SK-N-SH treated with all-trans-retinoic acid at 6 μM for 48 hours (cell line): ENCODE data around the gene KIAA1549.

Source experiments
- ARNTL ChIP-seq: fragments of 450-650 bp; formaldehyde crosslinking; IDR thresholded peaks from 2 replicates; pipeline ENCODE4 v1.5.0; 2020; ENCODE audit warnings: low read depth, mild to moderate bottlenecking, moderate library complexity, borderline replicate concordance
- BACH2 ChIP-seq: fragments of 250-450 bp; sonication (Bioruptor Pico); IDR thresholded peaks from 2 replicates; pipeline ENCODE4 v1.9.0; 2021; ENCODE audit warnings: mild to moderate bottlenecking, borderline replicate concordance
- ESRRG ChIP-seq: fragments of 250-450 bp; sonication (Bioruptor Pico); IDR thresholded peaks from 2 replicates; pipeline ENCODE4 v1.6.1; 2021; ENCODE audit warnings: mild to moderate bottlenecking
- ISL1 ChIP-seq: fragments of 250-450 bp; sonication (Bioruptor Pico); IDR thresholded peaks from 2 replicates; pipeline ENCODE4 v2.1.2; 2022; ENCODE audit warnings: mild to moderate bottlenecking, moderate library complexity
- PATZ1 ChIP-seq: fragments of 250-450 bp; sonication (Bioruptor Pico); IDR thresholded peaks from 2 replicates; pipeline ENCODE4 v1.8.0; 2020; ENCODE audit warnings: mild to moderate bottlenecking, moderate library complexity, borderline replicate concordance
- RARB ChIP-seq: fragments of 250-450 bp; sonication (Bioruptor Pico); IDR thresholded peaks from 2 replicates; pipeline ENCODE4 v1.8.0; 2021; ENCODE audit warnings: mild to moderate bottlenecking, moderate library complexity
- TSHZ2 ChIP-seq: fragments of 250-450 bp; sonication (Bioruptor Pico); IDR thresholded peaks from 2 replicates; pipeline ENCODE4 v1.5.0; 2020; ENCODE audit warnings: mild to moderate bottlenecking, moderate library complexity
- ZFP3 ChIP-seq: fragments of 250-450 bp; sonication (Bioruptor Pico); IDR thresholded peaks from 2 replicates; pipeline ENCODE4 v1.5.0; 2020; ENCODE audit warnings: mild to moderate bottlenecking, moderate library complexity
- ZNF565 ChIP-seq: fragments of 450-650 bp; formaldehyde crosslinking; conservative IDR thresholded peaks from 2 replicates; pipeline ENCODE4 v1.5.0; 2020; ENCODE audit warnings: low read depth, mild to moderate bottlenecking, moderate library complexity
- TF ChIP-seq, protein P1 (sequence below): fragments of 250-450 bp; sonication (Bioruptor Pico); IDR thresholded peaks from 2 replicates; pipeline ENCODE4 v1.5.1; 2020; ENCODE audit warnings: low read depth, mild to moderate bottlenecking, moderate library complexity

- TF ChIP-seq ZNF565 = no peak
- TF ChIP-seq ARNTL = no peak
- no peak for TF ChIP-seq PATZ1 (CRISPR knock-in tag)
- no peak for TF ChIP-seq ZFP3
- no peak for TF ChIP-seq ISL1 (CRISPR knock-in tag)
- TF ChIP-seq, protein P1, sequence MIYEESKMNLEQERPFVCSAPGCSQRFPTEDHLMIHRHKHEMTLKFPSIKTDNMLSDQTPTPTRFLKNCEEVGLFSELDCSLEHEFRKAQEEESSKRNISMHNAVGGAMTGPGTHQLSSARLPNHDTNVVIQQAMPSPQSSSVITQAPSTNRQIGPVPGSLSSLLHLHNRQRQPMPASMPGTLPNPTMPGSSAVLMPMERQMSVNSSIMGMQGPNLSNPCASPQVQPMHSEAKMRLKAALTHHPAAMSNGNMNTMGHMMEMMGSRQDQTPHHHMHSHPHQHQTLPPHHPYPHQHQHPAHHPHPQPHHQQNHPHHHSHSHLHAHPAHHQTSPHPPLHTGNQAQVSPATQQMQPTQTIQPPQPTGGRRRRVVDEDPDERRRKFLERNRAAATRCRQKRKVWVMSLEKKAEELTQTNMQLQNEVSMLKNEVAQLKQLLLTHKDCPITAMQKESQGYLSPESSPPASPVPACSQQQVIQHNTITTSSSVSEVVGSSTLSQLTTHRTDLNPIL (CRISPR knock-in tag) = no peak
- no peak for TF ChIP-seq RARB (CRISPR knock-in tag)
- no peak for TF ChIP-seq TSHZ2
- TF ChIP-seq ESRRG = no peak
- TF ChIP-seq BACH2 (CRISPR knock-in tag) = no peak
Measured at GRCh38 chr7:138809346-138809745, 171.8 kb downstream of the KIAA1549 start.
